Muscle layer of colon (tissue), 2 donors: Measurements from ENCODE around the gene ATP6V0C.

Source experiments
- H3K27ac ChIP-seq: one replicate; pipeline ENCODE4 v1.7.0; 2013; ENCODE audit warnings: low read depth, mild to moderate bottlenecking, low read length, moderate library complexity
- H3K27me3 ChIP-seq, 2 donors: one replicate each; pipeline ENCODE4 v1.7.0; 2013; ENCODE audit warnings: low read length in 2 of 2, mild to moderate bottlenecking in 2 of 2; ENCODE audit not compliant: insufficient read depth in 2 of 2, control insufficient read depth in 1 of 2
- H3K36me3 ChIP-seq: one replicate; pipeline ENCODE4 v1.7.0; 2013; ENCODE audit warnings: mild to moderate bottlenecking, low read length; ENCODE audit not compliant: insufficient read depth
- H3K4me1 ChIP-seq: one replicate; pipeline ENCODE4 v1.7.0; 2013; ENCODE audit warnings: mild to moderate bottlenecking, low read length; ENCODE audit not compliant: insufficient read depth
- H3K4me3 ChIP-seq, 2 donors: one replicate each; pipeline ENCODE4 v1.7.0; 2013; ENCODE audit warnings: low read length in 2 of 2, low read depth in 1 of 2, mild to moderate bottlenecking in 1 of 2, moderate library complexity in 1 of 2
- H3K9ac ChIP-seq: one replicate; pipeline ENCODE4 v1.7.0; 2013; ENCODE audit warnings: low read length
- H3K9me3 ChIP-seq: one replicate; pipeline ENCODE4 v1.7.0; 2013; ENCODE audit warnings: mild to moderate bottlenecking, low read length
- donor health status: abdominal sarcoma.
- donor health status: Adenocarcinoma of cecum.

Gene ATP6V0C

DNA sequence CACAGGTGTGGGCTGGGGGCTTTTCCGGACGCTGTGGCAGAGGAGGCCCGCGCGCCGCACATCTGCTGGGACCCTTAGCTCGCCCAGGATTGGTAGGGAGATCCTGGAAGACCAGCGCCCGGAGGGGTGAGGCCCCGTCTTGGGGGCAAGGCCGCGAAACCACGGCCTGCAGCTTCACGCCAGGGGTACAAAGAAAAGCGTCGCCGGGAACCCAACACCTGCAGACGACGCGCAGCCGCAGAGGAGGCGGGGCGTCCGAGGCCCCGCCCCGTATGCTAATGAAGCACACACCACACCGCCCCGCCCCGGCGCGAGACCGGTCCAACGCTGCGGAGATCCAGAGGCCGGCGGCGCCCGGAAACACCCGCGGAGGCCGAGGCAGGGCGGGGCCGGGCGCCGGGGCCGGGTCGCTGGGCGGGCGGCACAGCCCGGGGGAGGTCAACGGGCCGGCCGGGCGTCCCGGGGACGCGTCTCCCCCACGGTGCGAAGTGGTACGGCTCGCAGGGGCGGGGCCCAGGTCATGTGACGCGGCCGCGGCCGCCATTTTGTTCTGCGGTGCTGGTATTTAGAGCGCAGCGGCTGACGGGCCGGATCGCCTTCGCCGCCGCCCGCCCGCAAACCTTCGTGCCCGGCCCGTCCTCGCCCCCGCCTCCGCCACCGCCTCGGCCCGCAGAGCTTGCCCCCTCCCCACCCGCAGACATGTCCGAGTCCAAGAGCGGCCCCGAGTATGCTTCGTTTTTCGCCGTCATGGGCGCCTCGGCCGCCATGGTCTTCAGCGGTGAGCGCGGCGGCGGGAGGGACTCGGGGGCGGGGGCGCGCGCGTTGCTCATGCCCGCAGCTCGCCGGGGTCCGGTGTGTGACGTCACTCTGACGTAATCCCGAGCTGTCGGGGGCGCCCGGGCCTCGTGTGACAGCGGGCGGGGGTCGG lies at the start of gene ATP6V0C:
Gene ATP6V0C (plus strand): TSS at position 548 of the 928 bp plus-strand sequence. CDS start 152 bp downstream, at position 700.
- H3K4me1 ChIP-seq: peaks cover 60% of the 10 kb centered on the region
- peak within 1 kb of the TSS; percentile 90 for H3K27ac ChIP-seq

DNA sequence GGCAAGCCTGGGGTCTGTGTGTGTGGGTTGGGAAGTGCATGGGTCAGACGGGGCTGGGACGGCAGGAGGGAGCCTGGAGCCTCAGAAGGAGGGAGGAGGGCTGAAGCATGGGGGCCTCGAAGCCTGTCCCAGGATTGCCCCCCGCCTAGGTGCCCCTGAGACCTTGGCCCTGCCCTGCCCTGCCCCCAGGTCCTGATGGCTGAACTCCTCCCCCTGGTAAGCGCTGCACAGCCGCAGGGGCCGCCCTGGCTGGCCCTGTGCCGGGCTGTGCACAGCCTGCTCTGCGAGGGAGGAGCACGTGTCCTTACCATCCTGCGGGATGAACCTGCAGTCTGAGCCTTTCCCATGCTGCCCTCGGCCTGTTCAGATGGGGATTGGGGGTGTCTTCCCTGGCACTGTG lies 49.4 kb upstream of the ATP6V0C start:
- no peaks in the 10 kb centered on the region for H3K36me3 ChIP-seq
- no peak overlapping the region for H3K27ac ChIP-seq
- peaks cover 17% of the 10 kb centered on the region for H3K4me1 ChIP-seq

More for the DNA sequence above, at the start of gene ATP6V0C:
- no peaks in the 10 kb centered on the region for H3K9me3 ChIP-seq
- H3K27me3 ChIP-seq: no peaks in the 10 kb centered on the region
- H3K4me3 ChIP-seq: peak within 1 kb of the TSS; percentile 90 to 95
- no peaks in the 10 kb centered on the region for H3K36me3 ChIP-seq
- H3K9ac ChIP-seq: peak within 1 kb of the TSS; percentile 99

DNA sequence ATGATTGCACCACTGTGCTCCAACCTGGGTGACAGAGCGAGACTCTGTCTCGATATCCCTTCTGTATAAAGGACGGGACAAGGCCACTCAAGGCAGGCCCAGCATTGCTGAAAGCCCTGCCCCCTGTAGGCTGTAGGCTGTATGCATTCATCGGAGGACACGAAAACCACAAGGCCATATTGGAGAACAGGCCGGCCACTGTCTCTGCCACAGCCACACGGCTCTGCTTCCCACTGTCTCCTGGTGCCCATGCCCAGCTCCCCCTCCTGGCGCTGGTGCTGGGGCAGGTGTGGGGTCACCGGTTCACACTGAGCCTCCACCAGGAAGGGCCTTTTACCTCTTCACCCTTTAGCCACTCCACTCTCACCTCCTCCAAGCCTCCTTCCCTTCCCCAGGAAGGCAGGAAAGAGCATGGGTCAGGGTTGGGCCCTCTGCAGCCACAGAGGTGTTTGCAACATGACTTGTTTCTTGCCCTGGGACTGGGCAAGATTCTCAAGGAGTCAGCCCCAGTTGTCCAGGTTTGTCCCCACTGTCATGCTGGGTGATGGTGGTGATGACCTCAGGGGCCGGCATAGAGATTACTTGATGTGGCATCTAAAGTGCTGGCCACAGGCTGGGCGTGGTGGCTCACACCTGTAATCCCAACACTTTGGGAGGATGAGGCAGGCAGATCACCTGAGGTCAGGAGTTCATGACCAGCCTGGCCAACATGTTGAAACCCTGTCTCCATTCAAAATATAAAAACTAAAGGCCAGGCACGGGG lies 47.9 kb upstream of the ATP6V0C start:
- H3K27ac ChIP-seq: no peak overlapping the region
- H3K9ac ChIP-seq: no peak overlapping the region
- peaks cover 9% of the 10 kb centered on the region for H3K4me1 ChIP-seq
- no peaks in the 10 kb centered on the region for H3K36me3 ChIP-seq
- H3K27me3 ChIP-seq: peaks cover 22 to 31% of the 10 kb centered on the region in 2 donors
- no peaks in the 10 kb centered on the region for H3K9me3 ChIP-seq
- H3K4me3 ChIP-seq: no peak overlapping the region

More for the DNA sequence above, 49.4 kb upstream of the ATP6V0C start:
- Histone ChIP-seq H3K9ac (no peak overlapping the region), H3K4me3 (no peak overlapping the region), H3K9me3 (no peaks in the 10 kb centered on the region), H3K27me3 (peaks cover 7 to 16% of the 10 kb centered on the region in 2 donors)

DNA sequence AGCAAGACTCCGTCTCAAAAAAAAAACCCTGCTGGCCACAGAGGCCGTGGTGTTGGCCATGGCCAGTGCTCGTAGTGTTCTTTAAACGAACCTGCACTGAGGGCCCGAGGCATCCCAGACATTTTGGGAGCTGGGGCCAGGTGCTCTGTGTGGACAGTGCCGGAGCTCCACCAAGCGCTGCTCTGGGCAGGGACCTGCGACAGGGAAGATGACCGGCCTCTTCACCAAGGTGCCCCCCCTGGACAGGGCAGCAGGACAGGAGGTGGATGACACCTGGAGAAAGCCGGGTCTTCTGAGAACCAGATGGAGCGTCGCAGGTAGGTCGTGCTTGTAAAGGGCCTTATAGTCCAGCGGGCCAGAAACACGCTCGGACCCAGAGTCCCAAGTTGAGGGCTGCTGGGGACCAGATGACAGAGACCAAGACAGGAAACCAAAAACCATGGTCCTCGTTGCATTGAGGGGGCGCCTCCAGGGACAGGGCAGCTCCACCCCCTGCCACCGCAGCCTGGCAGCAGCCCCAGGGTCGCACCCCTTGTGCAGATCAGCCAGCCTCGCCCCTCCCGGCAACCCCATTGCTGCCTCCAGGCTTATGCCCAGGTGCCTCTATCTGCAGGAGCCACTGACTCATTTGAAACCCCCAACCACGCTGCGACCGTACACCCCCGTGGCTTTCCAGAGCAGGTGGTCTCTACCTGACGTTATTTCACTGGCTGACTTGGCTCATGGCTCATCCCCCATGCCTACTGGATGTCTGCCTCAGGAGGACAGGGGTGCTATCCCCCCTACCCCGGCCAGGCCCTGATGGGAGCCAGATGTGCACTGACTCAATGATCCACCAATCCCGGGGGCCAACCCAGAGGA lies 46.9 kb upstream of the ATP6V0C start:
- Histone ChIP-seq H3K27me3 (peaks cover 22 to 41% of the 10 kb centered on the region in 2 donors), H3K9me3 (no peaks in the 10 kb centered on the region), H3K9ac (peak overlapping the region; percentile 49), H3K4me3 (peak overlapping the region in 1 of 2 donors; percentile 47), H3K27ac (no peak overlapping the region), H3K36me3 (no peaks in the 10 kb centered on the region), H3K4me1 (peaks cover 9% of the 10 kb centered on the region)

DNA sequence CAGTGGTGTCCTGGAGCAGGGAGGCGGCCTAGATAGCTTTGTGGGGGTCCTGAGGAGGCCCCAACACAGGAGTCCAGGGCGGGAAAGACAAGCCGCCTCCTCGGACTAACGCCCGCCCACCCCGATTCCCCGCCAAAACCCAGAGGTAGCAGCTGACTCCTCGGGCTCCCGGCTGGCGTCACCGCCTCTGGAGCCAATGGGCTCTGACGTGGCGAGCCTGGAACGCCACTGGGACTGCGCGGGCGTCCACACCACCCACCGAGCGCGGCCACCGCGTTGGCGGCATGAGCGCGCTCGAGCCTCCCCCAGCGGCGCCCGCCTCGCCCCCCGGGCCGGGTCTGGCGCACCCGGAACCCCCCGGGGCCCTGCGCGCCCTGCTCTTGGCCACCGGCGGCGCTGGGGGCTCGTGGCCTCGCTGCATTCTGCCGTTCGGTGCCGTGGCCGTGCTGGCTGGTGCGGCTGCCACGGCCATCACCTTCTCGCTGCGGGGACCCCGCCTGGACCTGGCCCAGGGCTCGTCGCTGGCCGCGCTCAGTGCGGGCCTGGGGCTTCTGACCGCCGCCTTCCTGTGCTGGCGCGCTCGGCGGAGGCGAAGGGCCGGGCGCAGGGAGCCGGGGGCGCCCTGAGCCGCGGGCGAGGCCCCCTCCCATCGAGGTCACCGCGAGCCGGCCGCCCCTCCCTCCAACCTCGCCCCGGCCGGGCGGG lies 46.1 kb upstream of the ATP6V0C start:
- no peaks in the 10 kb centered on the region for H3K9me3 ChIP-seq
- H3K4me3 ChIP-seq: peak overlapping the region; percentile 35 to 47
- H3K27me3 ChIP-seq: peaks cover 22 to 49% of the 10 kb centered on the region in 2 donors
- H3K27ac ChIP-seq: no peak overlapping the region
- H3K9ac ChIP-seq: peak overlapping the region; percentile 49
- peaks cover 9% of the 10 kb centered on the region for H3K4me1 ChIP-seq
- H3K36me3 ChIP-seq: no peaks in the 10 kb centered on the region

DNA sequence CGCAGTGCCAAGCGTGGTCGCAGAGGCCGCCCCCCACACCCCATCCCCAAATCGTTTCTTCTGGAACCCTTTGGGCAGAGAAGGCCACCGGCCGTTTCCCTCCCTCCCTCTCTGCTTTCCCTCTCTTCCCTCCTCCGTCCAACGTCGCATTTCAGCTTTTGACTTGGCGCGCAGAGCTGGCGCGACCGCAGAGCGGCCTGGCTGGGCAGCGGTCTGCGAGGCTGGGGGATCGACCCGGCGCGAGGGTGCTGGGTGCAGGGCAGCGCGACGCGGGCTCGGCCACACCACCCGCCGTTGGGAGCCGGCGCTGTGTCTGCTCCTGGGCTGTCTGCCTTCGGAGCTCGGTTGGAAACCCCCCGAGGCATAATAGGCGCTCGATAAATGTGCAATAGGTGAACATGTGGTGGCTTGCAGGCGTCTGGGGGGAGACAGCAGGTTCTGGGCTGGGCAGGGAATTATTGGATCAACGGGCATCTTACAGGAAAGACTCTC lies 45.5 kb upstream of the ATP6V0C start:
- Histone ChIP-seq H3K9me3 (no peaks in the 10 kb centered on the region), H3K27me3 (peaks cover 22 to 55% of the 10 kb centered on the region in 2 donors), H3K36me3 (no peaks in the 10 kb centered on the region), H3K9ac (no peak overlapping the region), H3K27ac (no peak overlapping the region), H3K4me3 (peak overlapping the region; percentile 35 to 47), H3K4me1 (peaks cover 9% of the 10 kb centered on the region)

DNA sequence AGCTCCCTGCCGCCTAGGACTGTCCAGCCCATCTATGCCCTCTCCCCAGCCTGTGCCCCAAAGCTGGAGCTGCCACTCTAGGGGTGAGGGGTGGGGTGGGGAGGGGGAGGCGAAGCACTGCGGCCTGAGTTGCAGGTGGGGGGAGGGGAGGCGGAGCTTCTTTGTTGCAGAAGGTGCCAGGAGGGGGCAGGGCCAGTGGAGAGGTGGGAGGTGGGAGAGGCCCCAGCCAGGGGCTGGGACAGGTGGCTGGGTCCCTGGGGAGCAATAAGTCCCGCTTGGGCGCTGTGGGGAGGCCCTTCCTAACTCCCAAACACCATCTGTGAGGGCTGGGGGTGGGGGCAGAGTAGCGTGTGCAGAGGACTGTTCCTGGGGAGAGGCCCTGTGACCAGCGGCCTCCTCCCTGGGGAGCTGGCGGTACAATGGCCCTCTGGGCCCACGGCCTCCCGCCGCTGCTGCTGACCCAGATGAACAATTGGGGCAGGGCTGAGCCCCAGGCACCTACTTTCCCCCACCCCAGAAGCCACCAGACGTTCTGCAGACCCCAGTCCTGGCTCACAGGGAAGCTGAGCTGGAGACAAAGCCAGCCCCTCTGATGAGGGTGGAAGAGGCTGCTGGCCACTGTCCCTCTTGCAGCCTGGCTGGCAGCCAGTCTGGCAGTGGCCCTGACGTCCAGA lies 44.9 kb upstream of the ATP6V0C start:
- H3K9ac ChIP-seq: no peak overlapping the region
- H3K36me3 ChIP-seq: no peaks in the 10 kb centered on the region
- H3K27ac ChIP-seq: peak overlapping the region; percentile 13
- H3K4me1 ChIP-seq: peaks cover 9% of the 10 kb centered on the region
- H3K9me3 ChIP-seq: no peaks in the 10 kb centered on the region
- peaks cover 22 to 59% of the 10 kb centered on the region in 2 donors for H3K27me3 ChIP-seq
- no peak overlapping the region for H3K4me3 ChIP-seq

DNA sequence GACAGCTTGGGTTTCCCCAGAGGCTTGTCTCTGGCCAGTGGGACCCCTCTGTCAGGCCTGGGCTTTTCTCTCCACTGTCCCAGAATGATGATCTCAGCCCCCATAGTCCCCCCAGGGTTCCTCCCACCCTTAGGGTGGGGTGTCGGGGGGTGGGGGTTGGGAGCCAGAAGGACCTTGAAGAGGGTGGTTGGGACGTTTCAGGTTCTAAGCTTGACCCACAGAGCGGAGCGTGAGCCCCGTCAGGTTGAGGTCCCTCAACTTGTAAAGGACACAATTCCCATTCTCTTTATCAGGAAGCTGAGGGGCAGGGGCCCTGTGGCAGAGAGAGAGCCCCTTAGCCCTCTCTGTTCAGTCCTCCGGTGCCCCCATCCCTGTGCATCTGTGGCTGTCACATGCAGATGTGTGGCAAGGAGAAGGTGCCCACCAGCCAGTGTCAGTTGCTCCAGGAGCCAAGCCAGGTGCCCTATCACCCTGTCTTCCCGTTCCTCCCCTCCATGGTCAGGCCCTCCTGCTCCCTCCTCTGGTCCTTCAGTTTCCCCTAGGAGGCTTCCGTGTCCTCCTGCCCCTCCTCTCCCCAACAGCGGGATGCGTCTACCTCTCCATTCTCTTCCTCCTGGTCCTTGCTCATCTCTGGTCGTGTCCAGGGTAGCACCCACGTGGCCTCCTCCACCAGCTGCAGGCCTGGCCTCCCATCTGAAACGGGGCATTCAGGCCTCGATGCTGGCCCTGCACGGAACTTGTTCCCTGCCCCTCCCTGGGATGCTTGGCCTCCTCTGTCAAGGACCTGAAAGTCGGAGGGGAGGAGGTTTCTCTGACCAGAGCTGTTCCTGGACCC lies 44.1 kb upstream of the ATP6V0C start:
- H3K4me1 ChIP-seq: peaks cover 9% of the 10 kb centered on the region
- no peak overlapping the region for H3K9ac ChIP-seq
- no peaks in the 10 kb centered on the region for H3K36me3 ChIP-seq
- H3K9me3 ChIP-seq: no peaks in the 10 kb centered on the region
- H3K27me3 ChIP-seq: peaks cover 22 to 59% of the 10 kb centered on the region in 2 donors
- no peak overlapping the region for H3K4me3 ChIP-seq
- H3K27ac ChIP-seq: peak overlapping the region; percentile 13

DNA sequence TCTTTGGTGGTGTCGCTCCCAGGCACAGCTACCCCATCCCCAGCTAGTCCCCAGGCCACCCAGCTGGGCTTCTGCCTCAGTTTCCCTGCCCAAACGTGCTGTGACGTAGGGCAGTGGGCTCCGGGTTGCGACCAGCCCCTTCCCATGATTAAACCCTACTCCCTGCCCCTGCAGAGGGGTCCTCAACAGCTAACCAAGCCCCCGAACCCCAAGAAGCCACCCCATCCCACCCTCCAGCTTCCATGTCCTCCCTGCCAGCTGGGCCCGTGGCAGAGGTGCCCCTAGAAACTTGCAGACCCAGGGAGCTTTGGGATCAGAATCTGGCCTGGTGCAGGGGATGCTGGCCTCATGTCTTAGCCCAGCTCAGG lies 43.5 kb upstream of the ATP6V0C start:
- Histone ChIP-seq H3K9ac (no peak overlapping the region), H3K9me3 (no peaks in the 10 kb centered on the region), H3K4me1 (peaks cover 9% of the 10 kb centered on the region), H3K36me3 (no peaks in the 10 kb centered on the region), H3K4me3 (no peak overlapping the region), H3K27ac (no peak overlapping the region), H3K27me3 (peaks cover 22 to 59% of the 10 kb centered on the region in 2 donors)
